HFFc6 (cell line): ENCODE data around the gene C15orf62. TPM values are rescaled to one million over a fixed set of nuclear protein-coding genes. Genes with fewer than 3 reads are reported as not detected.

ENCODE experiments used
- DNase-seq: peaks from one replicate; pipeline ENCODE4 v3.0.0-alpha.2; 2018
- H3K27ac Mint-ChIP-seq: 2 replicates; pipeline ENCODE4 v1.8.0; 2020; ENCODE audit warnings: mild to moderate bottlenecking, mixed read lengths
- H3K27me3 Mint-ChIP-seq: 2 replicates; pipeline ENCODE4 v1.8.0; 2021; ENCODE audit warnings: mild to moderate bottlenecking, moderate library complexity, mixed read lengths; ENCODE audit not compliant: insufficient read depth
- H3K36me3 Mint-ChIP-seq: 2 replicates; pipeline ENCODE4 v1.8.0; 2021; ENCODE audit warnings: low read depth, mixed read lengths
- H3K4me1 Mint-ChIP-seq: 2 replicates; pipeline ENCODE4 v1.8.0; 2020; ENCODE audit warnings: low read depth, mixed read lengths
- H3K4me3 Mint-ChIP-seq: 2 replicates; pipeline ENCODE4 v1.8.0; 2020; ENCODE audit warnings: mild to moderate bottlenecking, moderate library complexity, mixed read lengths
- H3K9me3 Mint-ChIP-seq: 2 replicates; pipeline ENCODE4 v1.8.0; 2020; ENCODE audit warnings: mild to moderate bottlenecking, mixed read lengths
- total RNA-seq, 6 experiments: library from RNA; stranded (reverse); fragmentation: NEBNext Ultra II Directional; extraction: Animal tissue kit (Norgen Biotek cat#: 25700); gene quantifications; 2 replicates in 1 of 6; 3 replicates in 5 of 6; pipeline ENCODE4 v1.2.3, GENCODE V29; 2021
- TF ChIP-seq, protein P1 (sequence below): fragments of 200-600 bp; sonication (generic); IDR thresholded peaks from 2 replicates; pipeline ENCODE4 v1.5.0; 2021; ENCODE audit warnings: antibody characterized with exemption, mild to moderate bottlenecking

C15orf62 gene
- total RNA-seq, 6 experiments from 2014 or later = 0.14 to 0.20 TPM; not detected in 4

DNA sequence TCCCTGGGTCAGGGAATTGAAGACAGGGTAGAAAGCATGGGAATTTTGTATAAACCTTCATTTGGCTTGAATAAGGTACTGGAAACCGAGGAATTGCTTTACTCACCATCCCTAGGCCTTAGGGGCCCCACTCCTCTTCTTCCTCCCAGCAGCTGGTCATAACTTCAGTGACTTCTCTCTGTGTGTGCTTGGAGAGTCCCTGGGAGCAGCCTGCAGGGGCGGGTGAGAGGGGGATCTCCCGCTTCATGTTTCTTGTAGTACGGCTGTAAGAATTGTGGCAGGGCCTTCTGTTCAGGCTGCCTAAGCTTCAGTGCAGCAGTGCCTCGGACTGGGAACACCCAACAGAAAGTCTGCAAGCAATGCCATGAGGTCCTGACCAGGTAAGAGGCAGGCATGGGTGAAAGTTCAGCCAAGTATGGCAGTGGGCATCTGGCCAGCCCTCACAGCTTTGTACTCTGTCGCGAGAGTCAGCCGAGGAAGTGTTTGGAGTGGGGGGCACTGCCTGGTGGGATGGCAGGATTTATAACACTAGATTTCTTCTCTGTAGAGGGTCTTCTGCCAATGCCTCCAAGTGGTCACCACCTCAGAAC, 39.2 kb downstream of the C15orf62 start:
- Mint-ChIP-seq H3K27me3 (no peaks in the 10 kb centered on the region; the same call in 1 of the 2 replicates), H3K4me3 (no peak overlapping the region), H3K27ac (no peak overlapping the region)

DNA sequence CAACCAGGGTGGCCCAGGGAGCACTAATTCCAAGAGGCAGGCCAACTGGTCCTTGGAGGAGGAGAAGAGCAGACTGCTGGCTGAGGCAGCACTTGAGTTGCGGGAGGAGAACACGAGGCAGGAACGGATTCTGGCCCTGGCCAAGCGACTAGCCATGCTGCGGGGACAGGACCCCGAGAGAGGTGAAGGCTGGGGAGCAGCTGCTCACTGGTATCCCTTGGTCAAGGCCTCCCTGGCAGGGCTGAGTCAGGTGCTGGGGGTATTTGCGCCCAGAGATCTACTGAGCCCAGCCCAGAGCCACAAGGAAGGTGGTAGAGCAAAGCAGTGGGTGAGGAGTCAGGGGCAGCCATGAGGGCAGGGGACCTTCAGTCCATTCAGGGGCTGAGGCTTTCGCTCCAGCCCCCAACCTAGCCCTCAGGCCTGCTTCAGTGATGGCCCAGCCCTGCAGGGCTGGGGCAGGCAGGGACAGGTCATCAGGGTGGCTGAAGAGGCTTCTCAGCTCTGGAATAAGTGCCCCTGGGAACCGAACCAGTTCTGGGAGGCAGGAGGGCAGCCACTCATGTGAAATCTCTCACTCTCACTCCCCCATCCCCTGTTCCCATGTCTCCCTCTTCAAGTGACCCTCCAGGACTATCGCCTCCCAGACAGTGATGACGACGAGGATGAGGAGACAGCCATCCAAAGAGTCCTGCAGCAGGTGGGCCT, 43.1 kb downstream of the C15orf62 start:
- Mint-ChIP-seq H3K9me3 (no peaks in the 10 kb centered on the region), H3K36me3 (peaks cover 8% of the 10 kb centered on the region), H3K27me3 (no peaks in the 10 kb centered on the region; the same call in none of the 2 replicates), H3K4me1 (peaks cover 8% of the 10 kb centered on the region), H3K4me3 (no peak overlapping the region), H3K27ac (no peak overlapping the region)
- DNase-seq = no peak
- TF ChIP-seq, protein P1, sequence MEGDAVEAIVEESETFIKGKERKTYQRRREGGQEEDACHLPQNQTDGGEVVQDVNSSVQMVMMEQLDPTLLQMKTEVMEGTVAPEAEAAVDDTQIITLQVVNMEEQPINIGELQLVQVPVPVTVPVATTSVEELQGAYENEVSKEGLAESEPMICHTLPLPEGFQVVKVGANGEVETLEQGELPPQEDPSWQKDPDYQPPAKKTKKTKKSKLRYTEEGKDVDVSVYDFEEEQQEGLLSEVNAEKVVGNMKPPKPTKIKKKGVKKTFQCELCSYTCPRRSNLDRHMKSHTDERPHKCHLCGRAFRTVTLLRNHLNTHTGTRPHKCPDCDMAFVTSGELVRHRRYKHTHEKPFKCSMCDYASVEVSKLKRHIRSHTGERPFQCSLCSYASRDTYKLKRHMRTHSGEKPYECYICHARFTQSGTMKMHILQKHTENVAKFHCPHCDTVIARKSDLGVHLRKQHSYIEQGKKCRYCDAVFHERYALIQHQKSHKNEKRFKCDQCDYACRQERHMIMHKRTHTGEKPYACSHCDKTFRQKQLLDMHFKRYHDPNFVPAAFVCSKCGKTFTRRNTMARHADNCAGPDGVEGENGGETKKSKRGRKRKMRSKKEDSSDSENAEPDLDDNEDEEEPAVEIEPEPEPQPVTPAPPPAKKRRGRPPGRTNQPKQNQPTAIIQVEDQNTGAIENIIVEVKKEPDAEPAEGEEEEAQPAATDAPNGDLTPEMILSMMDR = no peak

More for the DNA sequence above, 39.2 kb downstream of the C15orf62 start:
- no peak for DNase-seq
- Mint-ChIP-seq H3K4me1 (peaks cover 18% of the 10 kb centered on the region), H3K9me3 (no peaks in the 10 kb centered on the region), H3K36me3 (peaks cover 4% of the 10 kb centered on the region)
- TF ChIP-seq, protein P1 = no peak

DNA sequence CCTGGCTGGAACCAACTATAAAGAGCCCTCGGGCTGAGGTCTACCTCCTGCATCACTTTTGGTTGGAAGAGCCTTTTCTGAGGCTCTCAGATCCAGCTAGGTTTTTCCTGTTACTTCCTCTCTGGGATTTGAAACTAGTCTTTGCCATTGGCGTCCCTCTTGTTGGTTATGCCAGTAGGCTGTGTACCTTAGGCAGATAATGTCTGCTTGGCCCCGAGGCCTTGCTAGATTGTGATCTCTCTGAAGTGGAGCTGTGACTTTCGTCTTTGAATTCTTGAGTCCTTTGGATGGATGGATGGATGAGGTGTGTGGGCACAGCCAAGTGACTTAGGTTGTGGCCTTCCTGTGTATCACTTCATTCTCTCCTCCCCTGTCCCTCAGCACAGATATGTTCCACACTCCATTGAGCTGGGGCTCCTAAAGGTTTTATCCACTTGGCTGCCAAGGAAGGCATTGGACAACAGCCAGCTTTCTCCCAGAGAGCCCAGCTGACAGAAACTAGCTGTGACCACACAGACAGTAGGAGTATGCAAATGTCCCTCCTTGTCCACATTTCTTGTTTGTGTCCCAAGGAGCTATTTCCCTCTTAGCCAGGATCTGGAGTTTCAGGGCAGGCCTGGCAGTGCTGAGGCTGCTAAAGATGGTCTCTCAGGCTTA, 45.4 kb downstream of the C15orf62 start:
- no peak overlapping the region for H3K27ac Mint-ChIP-seq
- TF ChIP-seq, protein P1 = no peak
- no peaks in the 10 kb centered on the region for H3K4me1 Mint-ChIP-seq

GRCh38 chr15:40819048-40819447, 49.3 kb downstream of the C15orf62 start:
- no peak for DNase-seq
- H3K27me3 Mint-ChIP-seq = peaks cover 2% of the 10 kb centered on the region; the same call in 1 of the 2 replicates
- no peak overlapping the region for H3K27ac Mint-ChIP-seq
- peaks cover 8% of the 10 kb centered on the region for H3K36me3 Mint-ChIP-seq
- TF ChIP-seq, protein P1 = no peak
- H3K4me1 Mint-ChIP-seq = no peaks in the 10 kb centered on the region
- H3K9me3 Mint-ChIP-seq = no peaks in the 10 kb centered on the region
- no peak overlapping the region for H3K4me3 Mint-ChIP-seq

More for the DNA sequence above, 45.4 kb downstream of the C15orf62 start:
- no peak for DNase-seq
- H3K4me3 Mint-ChIP-seq = no peak overlapping the region
- H3K36me3 Mint-ChIP-seq = peaks cover 8% of the 10 kb centered on the region
- H3K27me3 Mint-ChIP-seq = no peaks in the 10 kb centered on the region; the same call in none of the 2 replicates
- H3K9me3 Mint-ChIP-seq = no peaks in the 10 kb centered on the region

DNA sequence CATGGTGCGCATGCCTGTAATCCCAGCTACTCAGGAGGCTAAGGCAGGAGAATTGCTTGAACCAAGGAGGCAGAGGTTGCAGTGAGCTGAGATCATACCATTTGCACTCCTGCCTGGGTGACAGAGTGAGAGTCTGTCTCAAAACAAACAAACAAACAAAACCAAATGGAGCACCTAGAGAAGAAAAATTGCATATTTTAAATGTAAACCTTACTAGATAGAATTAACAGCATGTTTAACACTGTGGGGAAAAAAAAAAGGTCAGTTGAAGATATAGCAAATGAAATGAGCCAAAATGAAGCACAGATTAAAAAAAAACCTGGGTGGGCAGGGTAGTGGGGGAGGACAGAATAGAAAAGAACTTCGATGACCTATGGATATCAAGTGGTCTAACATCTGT, 51.4 kb downstream of the C15orf62 start:
- TF ChIP-seq, protein P1 = no peak
- Mint-ChIP-seq H3K4me1 (peaks cover 14% of the 10 kb centered on the region), H3K4me3 (no peak overlapping the region), H3K36me3 (no peaks in the 10 kb centered on the region), H3K9me3 (no peaks in the 10 kb centered on the region), H3K27ac (no peak overlapping the region), H3K27me3 (peaks cover 4% of the 10 kb centered on the region; the same call in 1 of the 2 replicates)
- DNase-seq = no peak

Other genes starting within 250 kb of the C15orf62 start
- 10 to 100 TPM; 17.6 to 21.4 (median 20.5) TPM for gene CCDC32, start 204.9 kb upstream of the C15orf62 start, total RNA-seq
- 10 to 100 TPM; 10.3 to 13.7 (median 11.9) TPM for gene RPUSD2, start 200.7 kb upstream of the C15orf62 start, total RNA-seq
- 10 to 100 TPM in 5 of 6 experiments, 1 to 10 TPM in 1; 8.9 to 26.8 (median 20.0) TPM for gene KNL1, start 175.7 kb upstream of the C15orf62 start, total RNA-seq
- gene RAD51, start 74.8 kb upstream of the C15orf62 start, total RNA-seq = 10 to 100 TPM in 5 of 6 experiments, 1 to 10 TPM in 1; 8.2 to 15.9 (median 12.1) TPM
- gene RMDN3, start 14.7 kb upstream of the C15orf62 start, total RNA-seq = 10 to 100 TPM; 32.6 to 43.2 (median 35.6) TPM
- gene GCHFR, start 5.9 kb upstream of the C15orf62 start, total RNA-seq = 1 to 10 TPM; 1.6 to 3.1 (median 2.7) TPM
- gene ZFYVE19, start 37.1 kb downstream of the C15orf62 start, total RNA-seq = 10 to 100 TPM; 10.7 to 13.5 (median 12.1) TPM
- gene DNAJC17, start 37.5 kb downstream of the C15orf62 start, total RNA-seq = 10 to 100 TPM; 25.9 to 39.9 (median 29.6) TPM
- not detected for gene PPP1R14D, start 58.7 kb downstream of the C15orf62 start, total RNA-seq
- gene SPINT1, start 74.1 kb downstream of the C15orf62 start, total RNA-seq = under 1 TPM in 5 of 6 experiments, not detected in 1; 0.14 to 0.51 (median 0.26) TPM
- gene RHOV, start 104.3 kb downstream of the C15orf62 start, total RNA-seq = under 1 TPM in 5 of 6 experiments, not detected in 1; 0.14 to 0.41 (median 0.31) TPM
- gene VPS18, start 124.5 kb downstream of the C15orf62 start, total RNA-seq = 10 to 100 TPM; 27.7 to 33.1 (median 31.2) TPM
- gene DLL4, start 159.4 kb downstream of the C15orf62 start, total RNA-seq = under 1 TPM in 2 of 6 experiments, not detected in 4; 0.05 to 0.11 TPM
- 10 to 100 TPM; 20.8 to 26.0 (median 24.2) TPM for gene CHAC1, start 183.5 kb downstream of the C15orf62 start, total RNA-seq